Nephron progenitor cell (in vitro differentiated cells): ENCODE results near the gene IKBKG.
"Not testable (repeated sequence)": the region's sequence is repeated elsewhere in the genome, so short reads cannot be mapped to it uniquely, and the experiment has no call there.

Experiments
- DNase-seq: peaks from one replicate; pipeline ENCODE4 v3.0.0; 2021
- H3K27ac Mint-ChIP-seq: 2 replicates; pipeline ENCODE4 v1.8.0; 2021; ENCODE audit warnings: mild to moderate bottlenecking, moderate library complexity, mixed read lengths
- H3K27me3 Mint-ChIP-seq: 2 replicates; pipeline ENCODE4 v1.8.0; 2021; ENCODE audit warnings: mild to moderate bottlenecking, low read depth, mixed read lengths; ENCODE audit not compliant: poor library complexity
- H3K36me3 Mint-ChIP-seq: 2 replicates; pipeline ENCODE4 v1.8.0; 2021; ENCODE audit warnings: low read depth, mixed read lengths
- H3K4me1 Mint-ChIP-seq: 2 replicates; pipeline ENCODE4 v1.8.0; 2021; ENCODE audit warnings: mixed read lengths
- H3K4me3 Mint-ChIP-seq: 2 replicates; pipeline ENCODE4 v1.8.0; 2021; ENCODE audit warnings: mild to moderate bottlenecking, moderate library complexity, mixed read lengths
- H3K9me3 Mint-ChIP-seq: 2 replicates; pipeline ENCODE4 v1.8.0; 2021; ENCODE audit warnings: mild to moderate bottlenecking, moderate library complexity, mixed read lengths
- TF ChIP-seq, protein P1 (sequence below): fragments of 200-600 bp; sonication (generic); IDR thresholded peaks from 2 replicates; pipeline ENCODE4 v1.5.0; 2021; ENCODE audit warnings: antibody characterized with exemption

Gene IKBKG

DNA sequence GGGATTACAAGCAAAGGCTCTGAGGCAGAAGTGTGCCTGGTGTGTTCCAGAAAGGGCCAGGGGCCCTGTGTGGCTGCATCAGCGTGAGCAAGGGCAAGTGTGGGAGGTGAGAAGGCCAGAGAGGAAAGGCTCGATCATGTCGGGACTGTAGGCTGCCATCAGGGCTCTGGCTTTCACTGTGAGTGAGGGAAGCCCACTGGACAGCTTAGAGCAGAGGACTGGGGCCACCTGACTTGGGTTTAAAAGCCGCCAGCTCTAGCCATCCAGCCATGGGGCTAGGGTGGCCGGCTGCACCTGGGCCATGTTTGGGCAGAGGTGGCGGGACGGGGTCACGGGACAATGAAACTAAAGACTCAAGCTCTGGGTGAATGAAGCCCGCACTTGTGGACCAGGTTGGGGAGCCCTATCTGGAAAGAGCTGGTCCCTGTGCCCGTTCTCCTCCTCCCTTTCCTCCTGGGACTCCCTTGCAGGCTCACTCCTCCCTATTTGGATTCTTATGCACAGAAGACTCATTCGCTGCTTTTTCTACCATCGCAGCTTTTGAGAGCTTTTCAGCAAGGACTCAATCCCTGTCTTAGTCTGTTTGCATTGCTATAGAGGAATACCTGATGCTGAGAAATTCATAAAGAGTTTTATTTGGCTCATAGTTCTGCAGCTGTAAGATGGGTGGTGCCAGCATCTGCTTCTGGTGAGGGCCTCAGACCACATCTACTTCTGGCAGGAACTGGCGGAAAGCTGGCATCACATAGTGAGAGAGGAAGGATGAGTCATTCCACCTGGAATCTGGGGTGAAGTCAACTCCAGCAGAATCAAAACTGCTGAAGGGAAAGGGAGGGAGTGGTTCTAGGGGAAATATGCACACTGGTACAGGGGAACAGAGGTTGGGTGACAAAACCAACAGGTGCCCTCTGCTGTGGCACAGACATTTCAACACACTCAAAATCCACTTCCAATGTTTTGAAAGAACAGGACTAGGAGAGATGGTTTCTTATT is 56.3 kb downstream of the IKBKG start:
- Mint-ChIP-seq H3K27ac (no peak overlapping the region), H3K9me3 (peaks cover 61% of the 10 kb centered on the region), H3K4me1 (no peaks in the 10 kb centered on the region), H3K4me3 (no peak overlapping the region), H3K36me3 (no peaks in the 10 kb centered on the region), H3K27me3 (no peaks in the 10 kb centered on the region)
- no peak for DNase-seq
- TF ChIP-seq, protein P1, sequence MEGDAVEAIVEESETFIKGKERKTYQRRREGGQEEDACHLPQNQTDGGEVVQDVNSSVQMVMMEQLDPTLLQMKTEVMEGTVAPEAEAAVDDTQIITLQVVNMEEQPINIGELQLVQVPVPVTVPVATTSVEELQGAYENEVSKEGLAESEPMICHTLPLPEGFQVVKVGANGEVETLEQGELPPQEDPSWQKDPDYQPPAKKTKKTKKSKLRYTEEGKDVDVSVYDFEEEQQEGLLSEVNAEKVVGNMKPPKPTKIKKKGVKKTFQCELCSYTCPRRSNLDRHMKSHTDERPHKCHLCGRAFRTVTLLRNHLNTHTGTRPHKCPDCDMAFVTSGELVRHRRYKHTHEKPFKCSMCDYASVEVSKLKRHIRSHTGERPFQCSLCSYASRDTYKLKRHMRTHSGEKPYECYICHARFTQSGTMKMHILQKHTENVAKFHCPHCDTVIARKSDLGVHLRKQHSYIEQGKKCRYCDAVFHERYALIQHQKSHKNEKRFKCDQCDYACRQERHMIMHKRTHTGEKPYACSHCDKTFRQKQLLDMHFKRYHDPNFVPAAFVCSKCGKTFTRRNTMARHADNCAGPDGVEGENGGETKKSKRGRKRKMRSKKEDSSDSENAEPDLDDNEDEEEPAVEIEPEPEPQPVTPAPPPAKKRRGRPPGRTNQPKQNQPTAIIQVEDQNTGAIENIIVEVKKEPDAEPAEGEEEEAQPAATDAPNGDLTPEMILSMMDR, result no peak

DNA sequence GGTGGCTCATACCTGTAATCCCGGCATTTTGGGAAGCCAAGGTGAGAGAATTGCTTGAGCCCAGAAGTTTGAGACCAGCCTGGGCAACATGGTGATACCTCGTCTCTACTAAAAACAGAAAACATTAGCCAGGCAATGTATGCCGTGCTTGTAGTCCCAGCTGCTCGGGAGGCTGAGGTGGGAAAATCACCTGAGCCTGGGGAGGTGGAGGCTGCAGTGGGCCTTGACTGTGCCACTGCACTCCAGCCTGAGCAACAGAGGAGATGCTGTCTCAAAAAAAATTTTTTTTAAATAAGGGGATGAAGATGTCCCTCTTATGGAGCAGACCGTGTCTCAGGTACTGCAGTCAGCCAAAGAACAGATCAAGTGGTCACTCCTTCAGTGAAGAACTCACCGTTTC is 58.1 kb downstream of the IKBKG start:
- H3K36me3 Mint-ChIP-seq, result no peaks in the 10 kb centered on the region

DNA sequence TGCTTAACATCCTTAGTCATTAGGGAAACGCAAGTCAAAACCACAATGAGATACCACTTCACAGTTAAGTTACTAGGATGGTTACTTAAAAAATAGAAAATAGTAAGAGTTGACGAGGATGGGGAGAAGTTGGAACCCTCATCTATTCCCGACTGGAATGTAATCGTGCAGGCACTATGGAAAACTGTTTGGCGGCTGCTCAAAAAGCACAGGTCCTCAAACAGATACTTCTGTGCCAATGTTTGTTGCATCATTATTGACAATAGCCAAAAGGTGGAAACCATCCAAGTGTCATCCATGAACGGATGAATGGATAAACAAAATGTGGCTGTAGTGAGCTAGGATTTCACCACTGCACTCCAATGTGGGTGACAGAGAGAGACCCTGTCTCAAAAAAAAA is 60.0 kb downstream of the IKBKG start:
- DNase-seq, result no peak
- no peaks in the 10 kb centered on the region for H3K27me3 Mint-ChIP-seq
- TF ChIP-seq, protein P1, result no peak

More for the DNA sequence above, 58.1 kb downstream of the IKBKG start:
- no peak overlapping the region for H3K27ac Mint-ChIP-seq
- H3K4me3 Mint-ChIP-seq, result no peak overlapping the region
- H3K9me3 Mint-ChIP-seq, result peaks cover 60% of the 10 kb centered on the region
- TF ChIP-seq, protein P1, result no peak
- no peaks in the 10 kb centered on the region for H3K27me3 Mint-ChIP-seq
- DNase-seq, result no peak
- H3K4me1 Mint-ChIP-seq, result no peaks in the 10 kb centered on the region

DNA sequence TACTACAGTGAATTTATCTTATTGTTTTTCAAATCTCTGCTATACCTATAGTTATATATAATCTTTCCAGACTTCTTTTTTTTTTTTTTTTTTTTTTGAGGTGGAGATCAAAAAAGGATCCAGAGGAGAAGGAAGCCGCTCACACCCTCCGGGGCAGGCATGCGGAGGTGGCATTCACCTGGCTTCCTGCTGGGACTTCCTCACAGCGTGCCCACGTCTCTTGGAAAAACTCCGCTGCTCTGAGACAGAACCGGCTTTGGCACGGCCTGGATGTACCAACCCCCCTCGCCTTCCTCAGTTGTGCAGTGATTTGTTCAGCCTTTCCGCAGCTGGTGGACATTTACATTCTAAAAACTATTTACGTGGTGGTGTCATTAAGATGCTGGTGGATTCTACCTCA is 60.6 kb downstream of the IKBKG start:
- not testable (repeated sequence) for H3K27me3 Mint-ChIP-seq

More for the DNA sequence above, 60.0 kb downstream of the IKBKG start:
- Mint-ChIP-seq H3K9me3 (peaks cover 56% of the 10 kb centered on the region), H3K4me3 (no peak overlapping the region), H3K4me1 (no peaks in the 10 kb centered on the region), H3K27ac (no peak overlapping the region), H3K36me3 (no peaks in the 10 kb centered on the region)

DNA sequence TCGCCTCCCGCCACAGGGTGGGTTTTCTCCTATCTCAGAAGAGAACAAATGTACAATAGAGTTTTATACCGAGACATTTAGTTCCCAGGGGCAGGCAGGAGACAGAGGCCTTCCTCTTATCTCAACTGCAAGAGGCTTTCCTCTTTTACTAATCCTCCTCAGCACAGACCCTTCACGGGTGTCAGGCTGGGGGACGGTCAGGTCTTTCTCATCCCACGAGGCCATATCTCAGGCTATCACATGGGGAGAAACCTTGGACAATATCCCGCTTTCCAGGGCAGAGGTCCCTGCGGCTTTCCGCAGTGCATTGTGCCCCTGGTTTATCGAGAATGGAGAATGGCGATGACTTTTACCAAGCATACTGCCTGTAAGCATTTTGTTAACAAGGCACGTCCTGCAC is 61.4 kb downstream of the IKBKG start:
- not testable (repeated sequence) for H3K27me3 Mint-ChIP-seq, H3K27ac Mint-ChIP-seq, H3K36me3 Mint-ChIP-seq, H3K4me3 Mint-ChIP-seq, H3K4me1 Mint-ChIP-seq, DNase-seq
- peaks cover 61% of the 10 kb centered on the region for H3K9me3 Mint-ChIP-seq

More for the DNA sequence above, 60.6 kb downstream of the IKBKG start:
- peaks cover 62% of the 10 kb centered on the region for H3K9me3 Mint-ChIP-seq
- not testable (repeated sequence) for H3K4me3 Mint-ChIP-seq, H3K36me3 Mint-ChIP-seq, DNase-seq, H3K27ac Mint-ChIP-seq, H3K4me1 Mint-ChIP-seq

DNA sequence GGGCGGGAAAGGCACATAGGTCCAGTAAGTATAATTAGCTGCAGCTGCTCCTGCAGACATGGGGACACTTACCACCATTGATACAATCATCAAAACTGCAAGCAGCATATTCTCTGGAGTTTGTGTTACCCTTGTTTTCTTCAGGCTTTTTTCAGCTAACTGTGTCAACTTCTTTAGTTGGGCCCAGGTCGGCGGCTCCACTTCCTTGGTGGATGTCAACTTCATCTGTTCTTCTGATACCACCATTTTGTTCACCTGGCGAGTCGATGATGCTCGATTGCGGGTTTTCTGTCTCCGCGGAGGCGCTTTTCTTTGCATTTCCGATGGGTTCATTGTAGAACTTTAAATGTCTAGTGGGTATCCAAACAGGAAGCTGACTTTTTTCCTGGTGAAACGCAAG is 63.7 kb downstream of the IKBKG start:
- H3K27ac Mint-ChIP-seq, H3K36me3 Mint-ChIP-seq, H3K4me1 Mint-ChIP-seq, DNase-seq, H3K27me3 Mint-ChIP-seq, H3K4me3 Mint-ChIP-seq: not testable (repeated sequence)
- H3K9me3 Mint-ChIP-seq, result peaks cover 47% of the 10 kb centered on the region

DNA sequence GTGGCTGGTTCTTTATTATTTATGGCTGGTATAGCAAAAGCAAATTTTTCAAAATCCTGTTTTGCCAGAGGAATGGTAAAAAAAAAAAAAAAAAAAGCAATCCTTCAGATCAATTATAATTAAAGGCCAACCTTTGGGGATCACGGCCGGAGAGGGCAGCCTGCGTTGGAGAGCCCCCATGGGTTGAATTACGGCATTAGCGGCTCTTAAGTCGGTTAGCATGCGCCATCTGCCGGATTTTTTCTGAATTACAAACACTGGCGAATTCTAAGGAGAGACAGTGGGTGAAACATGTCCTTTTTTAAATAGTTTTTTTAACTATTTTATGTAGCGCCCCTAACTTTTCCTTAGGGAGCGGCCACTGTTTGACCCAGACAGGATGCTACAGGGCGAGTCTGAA is 66.2 kb downstream of the IKBKG start:
- peaks cover 26% of the 10 kb centered on the region for H3K9me3 Mint-ChIP-seq
- H3K27me3 Mint-ChIP-seq, H3K4me1 Mint-ChIP-seq, H3K27ac Mint-ChIP-seq, DNase-seq, H3K36me3 Mint-ChIP-seq, H3K4me3 Mint-ChIP-seq: not testable (repeated sequence)
